DMS114 treated with DMSO at 0.1 percent for 48 hours (cell line): ENCODE measurements around the gene ULK1.

Source experiments
- DNase-seq: peaks from one replicate; lab custom pipeline; 2025; ENCODE audit not compliant: unreplicated experiment; lab: John Stamatoyannopoulos, UW

The ULK1 gene

DNA sequence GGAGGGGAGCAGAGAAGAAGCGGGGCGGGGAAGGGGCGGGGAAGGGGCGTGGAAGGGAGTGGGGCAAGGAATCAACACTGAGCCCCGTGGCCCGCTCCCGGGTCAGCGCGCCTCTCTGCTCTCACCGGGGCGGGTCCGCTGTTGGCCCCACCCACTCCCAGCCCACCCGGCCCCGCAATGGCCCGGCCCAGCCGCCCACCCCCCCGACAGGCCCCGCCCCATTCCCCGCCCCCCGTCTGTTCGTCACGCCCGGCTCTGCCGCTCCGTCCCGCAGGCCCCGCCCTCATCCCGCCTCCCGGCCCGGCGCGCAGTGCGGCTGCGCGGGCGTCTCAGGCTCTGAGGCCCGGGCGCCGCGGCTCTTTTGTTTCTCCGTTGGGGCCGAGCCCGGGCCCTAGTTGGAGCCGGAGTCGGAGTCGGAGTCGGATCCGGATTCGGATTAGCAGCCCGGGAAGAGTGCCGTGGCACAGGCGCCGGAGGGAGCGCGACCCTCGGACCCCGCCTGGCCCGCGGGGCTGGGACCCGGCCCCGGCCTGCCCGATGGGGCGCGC lies at the start of gene ULK1:
ULK1 (plus strand) TSS at position 310 of the 548 bp plus-strand sequence. CDS start 380 bp downstream, outside the sequence.
- DNase-seq, result peak; percentile 81

DNA sequence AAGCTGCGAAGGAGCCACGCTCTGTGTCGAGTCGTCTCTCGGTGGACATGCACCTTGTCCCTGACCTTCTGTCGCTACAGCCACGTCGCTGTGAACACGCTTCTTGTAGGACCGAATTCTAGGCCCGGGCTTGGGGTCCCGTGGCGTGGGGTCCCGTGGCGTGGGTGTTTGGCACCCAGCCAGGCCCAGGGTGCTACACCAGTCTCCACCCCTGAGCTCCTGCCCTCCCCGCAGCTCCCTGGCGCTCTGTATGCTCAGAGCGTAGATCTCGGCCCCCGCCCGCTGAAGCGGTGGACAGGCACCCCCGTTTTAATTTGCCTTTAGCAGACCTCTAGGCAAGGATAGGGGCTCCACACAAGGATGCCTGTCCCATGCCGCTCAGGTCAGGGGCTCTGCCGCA lies 49.8 kb upstream of the ULK1 start:
- DNase-seq, result no peak

DNA sequence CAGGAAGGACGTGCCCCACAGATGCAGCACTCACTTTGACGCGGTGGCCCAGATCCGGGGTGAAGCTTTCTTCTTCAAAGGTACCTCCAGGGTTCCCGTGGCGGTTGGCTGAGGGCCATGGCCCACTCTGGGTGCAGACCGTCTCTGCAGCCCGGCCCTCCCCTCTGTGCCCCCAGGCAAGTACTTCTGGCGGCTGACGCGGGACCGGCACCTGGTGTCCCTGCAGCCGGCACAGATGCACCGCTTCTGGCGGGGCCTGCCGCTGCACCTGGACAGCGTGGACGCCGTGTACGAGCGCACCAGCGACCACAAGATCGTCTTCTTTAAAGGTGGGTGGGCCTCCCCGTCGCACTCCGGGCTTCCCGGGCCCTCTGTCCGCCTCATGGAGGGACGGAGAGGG lies 49.3 kb upstream of the ULK1 start:
- DNase-seq, result no peak

DNA sequence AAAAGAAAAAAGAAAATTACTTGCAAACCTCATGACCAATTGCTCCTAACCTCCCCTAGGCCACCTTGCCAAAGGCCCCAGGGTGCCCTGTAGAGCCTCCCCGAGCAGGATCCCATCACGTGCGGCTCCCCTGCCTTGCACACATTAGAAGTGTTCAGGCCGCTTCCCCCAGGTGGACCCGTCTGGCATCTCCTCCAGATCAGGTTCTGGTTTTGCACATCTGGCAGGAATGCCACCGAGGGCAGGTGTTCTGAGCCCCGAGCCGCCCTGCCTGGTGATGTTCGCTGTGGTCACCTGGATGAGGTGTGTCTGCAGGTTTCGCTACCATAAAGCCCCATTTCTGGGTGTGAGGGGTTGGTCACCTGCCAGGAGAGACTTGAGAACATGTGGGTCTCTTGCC lies 47.0 kb upstream of the ULK1 start:
- DNase-seq, result no peak

GRCh38 chr12:131848753-131849152 lies 45.7 kb upstream of the ULK1 start:
- no peak for DNase-seq

GRCh38 chr12:131849700-131850553 lies 44.5 kb upstream of the ULK1 start:
- DNase-seq, result no peak

GRCh38 chr12:131850856-131851559 lies 43.4 kb upstream of the ULK1 start:
- DNase-seq, result no peak

DNA sequence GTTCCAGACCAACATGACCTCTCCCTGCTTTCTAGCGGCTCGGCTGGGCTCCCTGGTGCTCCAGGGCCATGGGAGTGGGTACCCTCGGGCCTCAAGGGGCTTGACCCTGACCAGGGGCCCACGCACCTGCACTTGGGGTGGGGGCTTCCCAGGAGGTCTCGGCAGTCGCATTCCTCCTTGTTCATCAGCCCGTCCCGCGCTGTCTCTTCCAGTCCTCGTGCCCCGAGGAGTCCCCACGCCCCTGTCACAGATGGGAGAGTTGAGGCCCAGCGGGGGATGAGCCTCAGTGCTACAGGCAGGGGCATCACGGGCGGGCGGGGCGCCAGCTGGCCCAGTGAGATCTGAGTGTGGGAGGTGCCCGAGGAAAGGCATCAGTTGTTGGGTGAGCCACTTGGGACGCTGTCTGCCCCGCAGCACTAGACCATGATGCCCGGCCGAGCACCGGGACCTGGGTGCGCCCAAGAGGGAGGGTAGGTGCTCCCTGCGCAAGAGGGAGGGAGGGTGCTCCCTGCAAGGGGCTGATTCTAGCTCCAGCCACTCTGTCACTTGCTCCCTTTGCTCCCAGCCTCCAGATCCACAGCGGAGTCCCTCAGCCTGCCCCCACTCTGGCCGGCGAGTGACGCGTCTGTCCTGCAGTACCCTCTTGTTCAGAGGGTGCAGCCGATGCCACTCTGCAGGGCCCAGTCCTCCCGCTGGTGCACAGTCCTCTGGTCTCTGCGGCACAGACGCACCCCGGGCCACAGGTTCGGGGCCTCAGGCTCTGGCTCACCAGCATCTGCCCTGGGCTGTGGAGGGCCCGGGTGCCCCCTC lies 42.5 kb upstream of the ULK1 start:
- no peak for DNase-seq

DNA sequence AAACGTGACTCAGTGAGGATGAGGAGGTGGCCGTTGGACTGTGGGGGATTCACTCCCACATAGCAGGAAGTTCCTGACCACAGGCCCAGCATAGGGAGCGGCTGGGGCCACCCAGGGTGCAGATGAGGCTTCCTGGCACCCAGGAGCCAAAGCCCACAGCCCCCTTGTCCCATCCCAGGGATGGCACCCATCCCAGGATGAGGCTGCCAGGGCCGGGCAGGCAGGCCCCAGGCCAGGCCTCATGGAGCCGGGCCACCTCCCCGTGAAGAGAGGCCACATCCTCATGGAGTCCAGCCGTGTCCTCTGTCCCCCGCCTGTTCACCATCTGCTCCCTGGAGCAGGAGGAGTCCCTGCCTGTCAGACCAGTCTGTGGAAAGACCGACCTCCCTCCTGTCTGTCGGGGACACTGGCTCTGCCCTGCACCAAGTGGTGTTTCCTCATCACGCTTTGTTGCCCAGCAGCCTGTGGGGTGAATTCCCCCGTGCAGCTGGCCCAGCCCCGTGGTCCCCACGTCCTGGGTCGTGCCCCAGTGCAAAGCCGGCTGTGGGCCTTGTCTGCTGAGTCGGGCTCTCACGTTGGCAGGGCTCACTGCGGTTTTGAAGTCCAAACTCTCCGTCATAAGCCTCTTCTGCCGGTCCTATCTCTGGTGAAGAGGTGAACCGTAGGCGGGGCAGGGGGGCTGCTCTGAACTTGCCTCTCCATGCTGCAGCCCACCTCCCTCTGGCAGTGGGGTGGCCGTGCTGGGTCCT lies 41.7 kb upstream of the ULK1 start:
- no peak for DNase-seq

DNA sequence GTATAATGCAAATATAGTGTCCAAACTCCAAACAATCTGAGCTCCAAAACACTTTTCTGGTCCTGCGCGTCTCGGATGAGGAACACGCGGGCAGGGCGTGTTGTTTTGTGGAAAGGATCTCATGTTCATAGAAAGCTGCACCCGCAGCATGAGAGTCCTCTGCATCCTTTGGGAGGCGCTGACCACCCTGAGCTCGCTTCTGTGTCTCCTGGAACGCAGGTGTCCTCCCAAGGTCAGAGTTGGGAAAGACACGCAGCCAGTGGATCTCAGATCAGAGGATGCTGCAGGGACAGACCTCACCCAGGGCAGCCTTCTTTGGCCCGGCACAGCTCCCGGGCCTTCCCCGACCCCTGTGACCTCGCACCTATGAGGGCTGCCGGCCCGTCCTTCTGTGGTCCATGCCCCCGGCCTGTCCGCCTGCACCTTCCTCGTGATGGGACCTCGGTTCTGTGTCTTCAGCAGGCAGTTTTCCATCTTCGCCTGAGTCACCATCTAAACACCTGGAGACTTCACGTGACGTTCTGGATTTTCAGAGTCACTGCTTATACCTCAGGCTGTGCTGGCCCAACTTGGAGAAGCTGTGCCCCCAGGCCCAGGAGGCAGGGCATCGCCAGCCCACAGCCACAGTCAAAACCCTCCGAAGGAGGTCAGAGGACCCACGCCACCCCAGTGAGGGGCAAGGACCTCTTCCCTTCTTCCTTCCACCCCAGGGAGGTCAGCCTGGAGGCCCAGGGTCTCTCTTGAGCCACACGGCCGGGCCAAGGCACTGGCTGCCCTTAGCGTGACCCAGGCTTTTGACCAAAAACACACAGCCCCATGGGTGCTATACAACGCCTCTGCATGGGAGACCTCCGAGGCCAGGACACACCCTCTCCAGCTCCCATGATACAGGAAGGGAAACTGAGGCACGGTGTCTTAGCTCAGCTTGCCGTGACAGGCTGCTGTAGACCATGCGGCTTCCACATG lies 40.3 kb upstream of the ULK1 start:
- DNase-seq, result no peak

- no peak for DNase-seq
These were observed 39.5 kb upstream of the ULK1 start for GRCh38 chr12:131854861-131855476.

DNA sequence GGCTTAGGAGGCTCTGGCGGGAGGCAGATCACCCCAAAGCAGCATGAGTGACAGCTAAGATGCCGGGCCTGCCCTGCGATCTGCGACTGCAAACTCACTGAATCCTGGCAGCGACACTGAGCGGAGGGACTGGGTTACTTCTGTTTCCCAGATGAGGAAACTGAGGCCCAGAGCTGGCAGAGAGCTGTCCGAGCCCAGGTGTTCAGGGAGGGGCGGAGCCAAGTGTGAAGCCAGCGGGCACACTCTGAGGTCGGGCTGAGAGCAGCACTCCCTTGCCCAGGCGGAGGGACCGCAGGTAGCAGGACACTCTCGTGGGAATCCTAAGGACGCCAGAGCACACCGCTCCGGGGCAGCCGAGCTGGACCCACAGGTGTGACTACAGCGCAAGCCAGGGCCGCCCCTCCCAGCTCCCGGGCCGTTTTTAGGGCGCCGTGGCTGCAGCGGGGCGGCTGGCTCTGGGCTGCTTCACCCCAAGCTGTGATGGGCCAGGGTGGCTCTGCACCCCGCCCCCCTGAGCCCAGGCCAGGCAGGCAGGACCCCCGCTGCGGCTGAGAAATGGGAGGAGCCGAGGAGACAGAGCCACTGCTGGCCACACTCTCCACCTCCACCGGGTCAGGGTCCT lies 38.8 kb upstream of the ULK1 start:
- DNase-seq, result no peak

DNA sequence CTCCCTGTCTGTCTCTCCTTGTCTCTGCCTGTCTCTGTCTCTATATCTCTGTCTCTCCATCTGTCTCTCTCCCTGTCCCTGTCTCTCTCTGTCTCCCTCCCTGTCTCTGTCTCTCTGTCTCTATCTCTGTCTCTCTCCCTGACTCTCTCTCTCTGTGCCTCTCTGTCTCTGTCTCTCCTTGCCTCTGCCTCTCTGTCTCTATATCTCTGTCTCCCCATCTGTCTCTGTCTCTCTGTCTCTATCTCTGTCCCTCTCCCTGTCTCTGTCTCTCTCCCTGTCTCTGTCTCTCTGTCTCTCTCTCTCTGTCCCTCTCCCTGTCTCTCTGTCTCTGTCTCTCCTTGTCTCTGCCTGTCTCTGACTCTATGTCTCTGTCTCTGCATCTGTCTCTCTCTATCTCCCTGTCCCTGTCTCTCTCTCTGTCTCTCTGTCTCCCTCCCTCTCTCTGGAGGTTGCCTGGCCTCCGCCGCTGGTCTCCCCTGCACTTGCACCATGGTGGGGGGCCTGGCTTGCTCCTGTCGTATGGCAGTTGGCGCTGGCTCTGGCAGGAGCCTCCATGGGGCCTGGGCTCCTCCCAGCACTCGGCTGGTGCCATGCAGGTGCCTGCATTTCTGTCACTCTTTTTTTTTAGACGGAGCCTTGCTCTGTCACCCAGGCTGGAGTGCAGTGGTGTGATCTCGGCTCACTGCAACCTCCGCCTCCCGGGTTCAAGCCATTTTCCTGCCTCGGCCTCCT lies 37.9 kb upstream of the ULK1 start:
- DNase-seq, result no peak

- no peak for DNase-seq
These were observed 36.2 kb upstream of the ULK1 start for GRCh38 chr12:131857908-131858850.

GRCh38 chr12:131860472-131861260 lies 33.8 kb upstream of the ULK1 start:
- no peak for DNase-seq
